RPMI7951 (cell line): Measurements from ENCODE around the gene ERCC2. TPM values are rescaled to one million over a fixed set of nuclear protein-coding genes. Genes with fewer than 3 reads are reported as not detected.

Experiments
- DNase-seq: peaks from one replicate; pipeline ENCODE4 v3.0.0-alpha.2; 2012; ENCODE audit warnings: low read depth
- total RNA-seq: library from RNA; depleted of rRNA; stranded (reverse); fragments of >200 nt; shearing (Covaris generic); gene quantifications from 2 replicates; pipeline ENCODE4 v1.2.3, GENCODE V29; 2014

Gene ERCC2
- total RNA-seq, 1 experiment from 2014 or later = 17.4 TPM

GRCh38 chr19:45401815-45402214 lies 31.4 kb upstream of the ERCC2 start:
- no peak for DNase-seq

- no peak for DNase-seq
Observed at GRCh38 chr19:45400192-45400591, 29.8 kb upstream of the ERCC2 start.

DNA sequence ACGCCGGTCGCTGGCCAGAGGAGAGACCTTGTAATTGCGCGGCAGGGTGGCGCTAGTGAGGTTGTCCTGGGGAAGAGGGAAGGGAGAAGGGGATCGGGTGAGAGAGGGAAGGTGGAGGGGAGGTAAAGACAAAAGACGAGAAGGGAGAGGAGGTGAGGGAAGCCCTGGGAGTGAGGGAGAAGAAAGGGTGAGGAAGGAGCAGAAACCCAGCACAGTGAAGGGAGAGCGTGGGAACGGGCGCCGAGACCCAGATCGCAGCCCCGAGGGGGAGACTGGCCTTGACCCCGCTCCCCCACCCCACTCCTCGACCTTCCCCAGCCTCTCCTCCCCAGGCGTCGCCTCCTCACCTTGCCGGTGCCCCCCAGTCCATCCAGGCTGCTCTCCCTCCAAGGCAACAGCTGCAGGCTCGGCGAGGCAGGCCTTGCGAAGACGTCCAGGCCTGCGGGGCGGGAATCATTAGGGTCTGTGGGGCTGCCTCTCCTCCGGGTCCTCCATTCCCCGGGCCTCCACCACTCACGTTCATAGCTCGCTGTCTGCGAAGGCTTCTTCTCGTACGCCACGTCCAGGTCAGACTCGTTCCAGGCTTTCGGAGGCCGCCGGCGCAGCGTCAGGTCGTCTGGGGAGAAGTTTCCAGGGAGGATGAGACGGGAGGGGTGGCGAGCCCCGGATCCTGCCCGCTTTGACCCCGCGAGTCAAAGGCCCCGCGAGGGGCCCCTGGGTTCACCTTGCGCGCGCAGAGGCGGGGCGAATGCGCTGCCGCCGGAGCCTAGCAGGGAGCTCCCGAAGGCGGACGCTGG lies 25.6 kb upstream of the ERCC2 start:
- no peak for DNase-seq

DNA sequence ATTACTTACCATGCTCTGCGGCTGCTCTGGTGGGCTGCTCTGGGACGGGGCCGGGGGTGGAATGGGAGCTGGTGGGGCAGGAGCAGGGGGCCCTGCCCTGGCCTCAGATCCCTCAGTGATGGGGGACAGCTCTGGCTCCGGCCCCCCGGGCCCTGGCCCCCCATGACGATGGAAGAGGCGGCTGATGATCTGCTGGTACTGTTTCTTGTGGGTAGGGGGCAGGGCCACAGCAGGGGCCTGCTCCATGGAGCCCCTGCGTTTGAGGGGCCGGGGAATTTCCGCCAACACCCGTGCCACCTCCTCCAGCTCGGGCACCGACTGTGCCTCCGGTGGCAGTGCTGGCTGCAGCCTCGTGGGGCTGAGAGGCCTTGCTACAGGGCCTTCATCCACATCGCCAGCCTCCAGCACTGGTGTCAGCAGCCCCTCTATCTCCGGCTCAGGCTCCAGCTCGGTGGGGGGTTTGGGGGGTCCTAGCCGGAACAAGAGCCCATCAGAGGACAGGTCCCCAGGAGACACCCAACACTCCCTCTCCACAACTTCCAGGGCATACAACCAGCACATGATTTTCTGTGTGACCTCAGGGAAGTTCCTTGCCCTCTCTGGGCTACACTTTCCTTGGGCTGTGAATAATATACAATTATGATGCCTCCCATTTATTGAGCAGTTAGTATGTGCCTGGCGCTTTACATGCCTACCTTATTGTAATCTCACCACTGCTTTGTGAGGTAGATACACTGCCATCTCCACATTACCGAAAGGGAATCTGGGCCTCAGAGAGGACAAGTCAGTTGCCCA lies 21.7 kb upstream of the ERCC2 start:
- DNase-seq = no peak

GRCh38 chr19:45391346-45391745 lies 21.0 kb upstream of the ERCC2 start:
- DNase-seq = no peak

DNA sequence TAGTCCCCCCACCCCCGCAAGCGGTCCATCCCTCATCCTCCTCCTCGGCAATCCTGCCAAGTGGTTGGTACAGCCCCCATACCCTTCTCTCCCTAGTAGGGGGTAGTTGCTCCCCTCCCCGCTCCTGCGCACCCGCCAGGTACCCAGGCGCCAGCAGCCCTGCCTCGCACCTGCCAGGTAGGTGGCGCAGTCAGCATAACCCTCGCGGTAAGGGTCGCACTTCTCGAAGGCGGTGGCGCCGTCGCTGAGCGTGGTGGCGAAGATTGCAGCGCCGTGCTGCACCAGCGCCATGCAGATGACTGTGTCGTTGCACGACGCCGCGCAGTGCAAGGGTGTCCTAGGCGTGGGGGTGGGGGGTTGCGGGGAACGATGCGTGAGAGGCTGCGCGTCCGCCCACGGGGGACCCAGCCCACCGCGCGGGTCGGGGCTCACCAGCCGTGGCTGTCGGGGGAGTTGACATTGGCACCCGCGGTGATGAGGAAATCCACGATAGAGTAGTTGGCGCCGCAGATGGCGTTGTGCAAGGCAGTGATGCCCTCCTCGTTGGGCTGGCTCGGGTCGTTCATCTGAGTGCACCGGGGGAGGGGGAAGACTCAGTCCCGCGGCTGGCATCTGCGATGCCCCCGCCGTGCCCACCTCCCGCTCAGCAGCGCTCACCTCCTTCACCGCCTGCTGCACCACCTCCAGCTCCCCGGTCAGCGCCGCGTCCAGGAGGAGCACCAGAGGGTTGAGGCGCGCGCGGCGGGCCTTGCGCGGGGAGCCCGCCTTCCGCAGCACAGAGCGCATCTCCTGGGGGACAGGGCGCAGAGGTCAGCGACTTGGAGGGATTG lies 15.2 kb upstream of the ERCC2 start:
- DNase-seq = no peak

- no peak for DNase-seq
Observed at GRCh38 chr19:45382426-45382825, 12.1 kb upstream of the ERCC2 start.

DNA sequence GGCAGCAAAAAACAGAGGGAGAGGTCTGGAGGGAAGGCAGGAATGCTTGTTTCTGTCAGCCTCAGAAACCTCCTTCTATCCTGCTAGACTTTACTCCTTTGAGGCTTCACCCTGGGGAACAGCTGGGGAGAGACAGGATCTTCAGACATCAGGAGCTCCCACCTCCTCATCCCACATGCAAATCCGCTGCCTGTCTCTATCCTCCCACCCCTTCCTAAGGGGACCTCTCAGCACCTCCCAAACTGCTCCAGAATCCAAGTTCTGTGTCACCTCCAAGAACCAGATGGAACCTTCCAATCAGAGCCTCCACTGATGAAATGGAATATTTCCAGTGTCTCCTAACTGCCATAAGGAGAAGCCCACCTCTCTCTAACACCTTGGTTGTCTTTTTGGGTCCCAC lies 9.7 kb upstream of the ERCC2 start:
- DNase-seq = no peak

GRCh38 chr19:45376045-45376724 lies 5.8 kb upstream of the ERCC2 start:
- peak; percentile 94 for DNase-seq

GRCh38 chr19:45368737-45369340 lies 1.5 kb downstream of the ERCC2 start:
- no peak for DNase-seq

GRCh38 chr19:45368127-45368526 lies 2.2 kb downstream of the ERCC2 start:
- no peak for DNase-seq

GRCh38 chr19:45364696-45365095 lies 5.7 kb downstream of the ERCC2 start:
- DNase-seq = no peak

GRCh38 chr19:45363861-45364459 lies 6.4 kb downstream of the ERCC2 start:
- DNase-seq = no peak

DNA sequence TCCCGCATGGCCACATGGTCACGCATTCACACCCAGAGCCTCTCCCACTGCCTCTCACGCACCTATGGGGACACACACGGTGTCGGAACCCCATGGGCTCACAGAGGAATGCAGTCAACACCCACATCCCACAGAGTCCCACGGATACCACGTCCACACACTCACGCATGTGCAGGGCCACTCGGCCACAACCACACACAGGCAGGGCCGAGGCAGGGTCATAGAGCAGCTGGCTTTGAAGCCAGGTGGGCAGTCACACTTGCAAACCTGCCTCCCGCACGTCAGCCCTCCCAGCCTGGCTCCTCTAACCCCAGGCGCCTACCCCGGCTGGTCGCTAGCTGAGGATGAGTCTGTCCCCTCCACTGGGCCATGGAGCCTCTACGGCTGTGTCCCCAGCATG lies 8.1 kb downstream of the ERCC2 start:
- no peak for DNase-seq

- no peak for DNase-seq
Observed at GRCh38 chr19:45361608-45362007, 8.8 kb downstream of the ERCC2 start.

- no peak for DNase-seq
Observed at GRCh38 chr19:45358213-45358792, 12.1 kb downstream of the ERCC2 start.

DNA sequence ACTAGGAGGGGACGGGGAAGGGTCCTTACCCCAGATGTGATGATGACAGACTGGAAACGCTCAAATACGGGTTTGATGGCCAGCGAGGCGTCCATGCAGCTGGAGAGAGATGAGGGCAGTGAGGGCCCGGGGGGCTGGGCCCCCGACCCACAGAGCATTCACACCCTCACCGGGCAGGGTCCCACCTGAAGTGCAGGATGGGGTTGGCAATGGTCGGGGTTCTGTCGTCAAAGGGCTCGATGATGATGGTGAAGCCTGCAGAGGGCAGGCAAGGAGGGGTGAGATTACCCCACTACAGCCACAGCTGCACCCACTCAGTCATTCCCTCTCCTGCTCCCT lies 13.0 kb downstream of the ERCC2 start:
- no peak for DNase-seq

DNA sequence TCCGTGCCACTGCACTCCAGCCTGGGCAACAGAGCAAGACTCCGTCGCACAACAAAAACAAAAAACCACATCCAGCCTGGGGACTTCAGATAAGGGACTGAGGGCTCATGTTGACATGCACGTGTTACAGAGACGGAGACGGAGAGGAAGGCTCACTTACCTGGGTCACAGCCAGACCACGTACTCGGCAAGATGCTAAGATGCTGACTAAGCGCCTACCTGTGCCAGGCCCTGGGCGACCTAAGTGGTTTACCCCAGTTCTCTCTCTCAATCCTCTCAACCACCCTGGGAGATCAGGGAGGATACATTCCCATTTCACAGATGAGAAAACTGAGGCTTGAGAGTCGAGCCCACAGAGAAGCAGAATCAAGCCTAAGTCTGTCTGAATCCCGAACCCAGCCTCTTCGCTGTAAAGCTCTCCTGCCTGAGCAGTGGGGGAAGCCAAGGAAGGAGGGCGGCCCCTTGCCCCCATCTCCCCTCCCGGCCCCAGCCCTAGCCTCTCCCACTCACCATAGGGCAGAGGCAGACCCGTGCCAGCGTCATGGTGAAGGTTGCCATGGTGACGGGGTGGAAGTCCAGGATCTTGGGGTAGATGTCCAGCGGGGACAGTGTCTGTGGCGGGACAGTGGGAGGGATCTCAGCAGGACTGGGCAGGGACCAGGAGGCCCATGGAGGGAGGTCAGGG lies 13.5 kb downstream of the ERCC2 start:
- DNase-seq = no peak

GRCh38 chr19:45355910-45356309 lies 14.5 kb downstream of the ERCC2 start:
- no peak for DNase-seq

DNA sequence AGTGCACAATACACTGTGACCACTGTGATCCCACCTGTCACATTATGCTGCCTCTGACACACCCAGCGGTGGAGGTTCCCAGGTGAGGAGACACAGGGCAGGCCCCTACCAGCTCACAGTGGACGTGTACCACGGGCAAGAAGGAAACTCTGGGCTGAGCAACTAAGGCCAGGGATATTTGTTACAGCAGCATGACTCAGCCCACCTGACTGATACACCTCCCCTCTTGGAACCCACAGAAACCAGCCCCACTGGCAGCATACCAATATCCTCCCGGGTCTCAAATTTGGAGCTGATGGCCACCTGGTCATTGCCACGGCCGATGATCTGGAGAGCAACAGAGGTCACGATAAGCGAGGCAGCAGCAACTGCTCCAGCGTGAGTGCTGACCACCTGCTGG lies 15.0 kb downstream of the ERCC2 start:
- DNase-seq = no peak
